ENCODE results near the gene TERF2IP. TPM values are rescaled to one million over a fixed set of nuclear protein-coding genes. Genes with fewer than 3 reads are reported as not detected.
A peak's percentile ranks its signal among the peaks of the same experiment; 100 is the strongest.

Gene TERF2IP
- total and polyA plus RNA-seq, 9 of the 15 experiments (the other 6 are each of a cell fraction or from before 2014, with no cell fraction given): 14.5 to 64.2 (median 47.0) TPM

GRCh38 chr16:75658175-75658574 is 10.6 kb downstream of the TERF2IP start:
- no peaks in the 10 kb centered on the region for H3K27me3 ChIP-seq (ENCODE audit: control insufficient read depth in 2 of 2, insufficient read depth in 2 of 2, low read length in 2 of 2)
- no TSS peak for BruUV-seq (replicated peaks)
- FAIRE-seq: no peak
- 95% methylated on average over 2 of the region's 2 CpGs for WGBS (ENCODE audit: insufficient coverage, low coverage, missing lambda C conversion rate)
- H2AFZ ChIP-seq (ENCODE audit: low read depth, low read length): no peak overlapping the region
- ATAC-seq: peak; percentile 33
- ChIA-PET CTCF (ENCODE audit: low intra/inter-chr PET ratio) (no interaction called here), POLR2A (interaction anchor here (1.0 to 4.2 kb wide), 4 partner anchors 8 to 35 kb away, joined by 3 to 21 read pairs (median 6); partner anchors contain the start of genes ADAT1, KARS1 and TERF2IP)
- no peaks in the 10 kb centered on the region for H3K9me3 ChIP-seq (replicated peaks; ENCODE audit: control insufficient read depth, insufficient read depth, low read depth, low read length)
- no peak overlapping the region for H3K4me3 ChIP-seq
- no peak overlapping the region for H3K4me2 ChIP-seq (ENCODE audit: insufficient read depth, low read length)
- H3K79me2 ChIP-seq (ENCODE audit: control insufficient read depth, insufficient read depth, low read length): peaks cover 10% of the 10 kb centered on the region
- DNase-seq (ENCODE audit: extremely low read depth in 1 of 4, low spot score in 3 of 4): no peak
- H3K9me1 ChIP-seq (ENCODE audit: control insufficient read depth, insufficient read depth, low read length): no peaks in the 10 kb centered on the region
- no peak overlapping the region for H3K9ac ChIP-seq (ENCODE audit: insufficient read depth in 1 of 2, low read depth in 2 of 2, low read length in 2 of 2)
- 0 out of 2 replicates have a peak, but pooled peaks cover 4% of the 10 kb centered on the region for H4K20me1 ChIP-seq (replicated peaks; ENCODE audit: control insufficient read depth, insufficient read depth, low read length)
- peaks cover 47% of the 10 kb centered on the region for H3K36me3 ChIP-seq (ENCODE audit: control insufficient read depth, insufficient read depth, low read length)
- no peak overlapping the region for H3K27ac ChIP-seq (ENCODE audit: extremely low read depth, low read depth, low read length)
- in situ Hi-C loops (cut with MboI) (no loop called here), intact Hi-C loops (cut with micrococcal nuclease) (no loop called here)
- no peaks in the 10 kb centered on the region for H3K4me1 ChIP-seq (replicated peaks in 1 of 2; ENCODE audit: control insufficient read depth in 2 of 2, insufficient read depth in 2 of 2, low read length in 2 of 2)
- TF ChIP-seq HEY1 (CRISPR knock-in tag; IDR thresholded peaks at IDR 0.05; ENCODE audit: borderline replicate concordance): no peak
- no peak for TF ChIP-seq ZNF431 (CRISPR knock-in tag; IDR thresholded peaks at IDR 0.05)
- no peak for TF ChIP-seq RBM39 (optimal IDR thresholded peaks at IDR 0.05; ENCODE audit: low read depth, low read length)
- TF ChIP-seq NKRF (IDR thresholded peaks at IDR 0.05; ENCODE audit: borderline replicate concordance): no peak
- TF ChIP-seq, protein P1, sequence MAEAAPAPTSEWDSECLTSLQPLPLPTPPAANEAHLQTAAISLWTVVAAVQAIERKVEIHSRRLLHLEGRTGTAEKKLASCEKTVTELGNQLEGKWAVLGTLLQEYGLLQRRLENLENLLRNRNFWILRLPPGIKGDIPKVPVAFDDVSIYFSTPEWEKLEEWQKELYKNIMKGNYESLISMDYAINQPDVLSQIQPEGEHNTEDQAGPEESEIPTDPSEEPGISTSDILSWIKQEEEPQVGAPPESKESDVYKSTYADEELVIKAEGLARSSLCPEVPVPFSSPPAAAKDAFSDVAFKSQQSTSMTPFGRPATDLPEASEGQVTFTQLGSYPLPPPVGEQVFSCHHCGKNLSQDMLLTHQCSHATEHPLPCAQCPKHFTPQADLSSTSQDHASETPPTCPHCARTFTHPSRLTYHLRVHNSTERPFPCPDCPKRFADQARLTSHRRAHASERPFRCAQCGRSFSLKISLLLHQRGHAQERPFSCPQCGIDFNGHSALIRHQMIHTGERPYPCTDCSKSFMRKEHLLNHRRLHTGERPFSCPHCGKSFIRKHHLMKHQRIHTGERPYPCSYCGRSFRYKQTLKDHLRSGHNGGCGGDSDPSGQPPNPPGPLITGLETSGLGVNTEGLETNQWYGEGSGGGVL (CRISPR knock-in tag; IDR thresholded peaks at IDR 0.05): no peak
- no peak for TF ChIP-seq MEF2A (IDR thresholded peaks at IDR 0.05; ENCODE audit: control insufficient read depth, low read depth, low read length)
- no peak for TF ChIP-seq PCBP1 (IDR thresholded peaks at IDR 0.05; ENCODE audit: low read depth, low read length, poor library complexity, severe bottlenecking)
- TF ChIP-seq CREM (IDR thresholded peaks at IDR 0.05; ENCODE audit: low read depth): no peak
- no peak for TF ChIP-seq SMARCE1 (IDR thresholded peaks at IDR 0.05)
- TF ChIP-seq USF2 (CRISPR knock-in tag; IDR thresholded peaks at IDR 0.05): no peak
- no peak for TF ChIP-seq NCOA6 (IDR thresholded peaks at IDR 0.05)
- TF ChIP-seq, protein P2, sequence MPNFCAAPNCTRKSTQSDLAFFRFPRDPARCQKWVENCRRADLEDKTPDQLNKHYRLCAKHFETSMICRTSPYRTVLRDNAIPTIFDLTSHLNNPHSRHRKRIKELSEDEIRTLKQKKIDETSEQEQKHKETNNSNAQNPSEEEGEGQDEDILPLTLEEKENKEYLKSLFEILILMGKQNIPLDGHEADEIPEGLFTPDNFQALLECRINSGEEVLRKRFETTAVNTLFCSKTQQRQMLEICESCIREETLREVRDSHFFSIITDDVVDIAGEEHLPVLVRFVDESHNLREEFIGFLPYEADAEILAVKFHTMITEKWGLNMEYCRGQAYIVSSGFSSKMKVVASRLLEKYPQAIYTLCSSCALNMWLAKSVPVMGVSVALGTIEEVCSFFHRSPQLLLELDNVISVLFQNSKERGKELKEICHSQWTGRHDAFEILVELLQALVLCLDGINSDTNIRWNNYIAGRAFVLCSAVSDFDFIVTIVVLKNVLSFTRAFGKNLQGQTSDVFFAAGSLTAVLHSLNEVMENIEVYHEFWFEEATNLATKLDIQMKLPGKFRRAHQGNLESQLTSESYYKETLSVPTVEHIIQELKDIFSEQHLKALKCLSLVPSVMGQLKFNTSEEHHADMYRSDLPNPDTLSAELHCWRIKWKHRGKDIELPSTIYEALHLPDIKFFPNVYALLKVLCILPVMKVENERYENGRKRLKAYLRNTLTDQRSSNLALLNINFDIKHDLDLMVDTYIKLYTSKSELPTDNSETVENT (CRISPR knock-in tag; IDR thresholded peaks at IDR 0.05): no peak
- no peak for TF ChIP-seq POLR3A (IDR thresholded peaks at IDR 0.05; ENCODE audit: borderline replicate concordance, extremely low read depth, insufficient read depth, insufficient read length)
- TF ChIP-seq ZNF57 (CRISPR knock-in tag; IDR thresholded peaks at IDR 0.05): no peak
- TF ChIP-seq E2F3 (CRISPR knock-in tag; IDR thresholded peaks at IDR 0.05): no peak
- no peak for TF ChIP-seq MCM5 (IDR thresholded peaks at IDR 0.05; ENCODE audit: low read depth)

Measured in K562 (cell line).